ENCODE results near the gene SLC2A9.

- TF ChIP-seq, protein P1, sequence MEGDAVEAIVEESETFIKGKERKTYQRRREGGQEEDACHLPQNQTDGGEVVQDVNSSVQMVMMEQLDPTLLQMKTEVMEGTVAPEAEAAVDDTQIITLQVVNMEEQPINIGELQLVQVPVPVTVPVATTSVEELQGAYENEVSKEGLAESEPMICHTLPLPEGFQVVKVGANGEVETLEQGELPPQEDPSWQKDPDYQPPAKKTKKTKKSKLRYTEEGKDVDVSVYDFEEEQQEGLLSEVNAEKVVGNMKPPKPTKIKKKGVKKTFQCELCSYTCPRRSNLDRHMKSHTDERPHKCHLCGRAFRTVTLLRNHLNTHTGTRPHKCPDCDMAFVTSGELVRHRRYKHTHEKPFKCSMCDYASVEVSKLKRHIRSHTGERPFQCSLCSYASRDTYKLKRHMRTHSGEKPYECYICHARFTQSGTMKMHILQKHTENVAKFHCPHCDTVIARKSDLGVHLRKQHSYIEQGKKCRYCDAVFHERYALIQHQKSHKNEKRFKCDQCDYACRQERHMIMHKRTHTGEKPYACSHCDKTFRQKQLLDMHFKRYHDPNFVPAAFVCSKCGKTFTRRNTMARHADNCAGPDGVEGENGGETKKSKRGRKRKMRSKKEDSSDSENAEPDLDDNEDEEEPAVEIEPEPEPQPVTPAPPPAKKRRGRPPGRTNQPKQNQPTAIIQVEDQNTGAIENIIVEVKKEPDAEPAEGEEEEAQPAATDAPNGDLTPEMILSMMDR (IDR thresholded peaks at IDR 0.05; ENCODE audit: insufficient read depth, low read length, poor library complexity, severe bottlenecking), result no peak
- no peak for TF ChIP-seq EZH2phosphoT487 (conservative IDR thresholded peaks at IDR 0.05; ENCODE audit: low read length)
Measured at GRCh38 chr4:10050261-10050661, 29.0 kb upstream of the SLC2A9 start.

Data from SU-DHL-6 (cell line).